CD4-positive, alpha-beta T cell treated with Interleukin-21 for 1 hour (primary cell): Measurements from ENCODE around the gene DPYSL4.

ENCODE experiments used
- DNase-seq: peaks from one replicate; pipeline ENCODE4 v3.0.0-alpha.2; 2020

DPYSL4 gene

GRCh38 chr10:132197271-132198067, 10.7 kb downstream of the DPYSL4 start:
- DNase-seq: no peak

GRCh38 chr10:132198068-132198370, 11.3 kb downstream of the DPYSL4 start:
- no peak for DNase-seq

GRCh38 chr10:132198381-132199181, 11.8 kb downstream of the DPYSL4 start:
- DNase-seq: no peak

- no peak for DNase-seq
Observed at GRCh38 chr10:132199268-132199853, 12.6 kb downstream of the DPYSL4 start.

- DNase-seq: no peak
Observed at GRCh38 chr10:132199854-132200311, 13.1 kb downstream of the DPYSL4 start.

GRCh38 chr10:132200344-132201110, 13.8 kb downstream of the DPYSL4 start:
- DNase-seq: no peak

- no peak for DNase-seq
Observed at GRCh38 chr10:132201111-132201969, 14.6 kb downstream of the DPYSL4 start.

- DNase-seq: no peak
Observed at GRCh38 chr10:132202070-132202970, 15.6 kb downstream of the DPYSL4 start.

- DNase-seq: no peak
Observed at GRCh38 chr10:132203256-132204077, 16.7 kb downstream of the DPYSL4 start.

GRCh38 chr10:132204078-132204780, 17.5 kb downstream of the DPYSL4 start:
- no peak for DNase-seq

- DNase-seq: no peak
Observed at GRCh38 chr10:132204781-132205473, 18.2 kb downstream of the DPYSL4 start.

- no peak for DNase-seq
Observed at GRCh38 chr10:132205650-132206376, 19.1 kb downstream of the DPYSL4 start.

- DNase-seq: no peak
Observed at GRCh38 chr10:132206377-132206745, 19.6 kb downstream of the DPYSL4 start.

GRCh38 chr10:132206806-132207535, 20.2 kb downstream of the DPYSL4 start:
- no peak for DNase-seq

- DNase-seq: no peak
Observed at GRCh38 chr10:132207536-132208461, 21.1 kb downstream of the DPYSL4 start.

GRCh38 chr10:132208462-132209050, 21.8 kb downstream of the DPYSL4 start:
- DNase-seq: no peak
